Activated gamma-delta T cell treated with Interleukin-2 at 50 U/mL for 16 hours (primary cell): ENCODE measurements around the gene C2orf76.
A peak's percentile ranks its signal among the peaks of the same experiment; 100 is the strongest.
"Not testable (repeated sequence)": the region's sequence is repeated elsewhere in the genome, so short reads cannot be mapped to it uniquely, and the experiment has no call there.

Source experiments
- DNase-seq: peaks from one replicate; pipeline ENCODE4 v3.0.0-alpha.2; 2020

The C2orf76 gene

DNA sequence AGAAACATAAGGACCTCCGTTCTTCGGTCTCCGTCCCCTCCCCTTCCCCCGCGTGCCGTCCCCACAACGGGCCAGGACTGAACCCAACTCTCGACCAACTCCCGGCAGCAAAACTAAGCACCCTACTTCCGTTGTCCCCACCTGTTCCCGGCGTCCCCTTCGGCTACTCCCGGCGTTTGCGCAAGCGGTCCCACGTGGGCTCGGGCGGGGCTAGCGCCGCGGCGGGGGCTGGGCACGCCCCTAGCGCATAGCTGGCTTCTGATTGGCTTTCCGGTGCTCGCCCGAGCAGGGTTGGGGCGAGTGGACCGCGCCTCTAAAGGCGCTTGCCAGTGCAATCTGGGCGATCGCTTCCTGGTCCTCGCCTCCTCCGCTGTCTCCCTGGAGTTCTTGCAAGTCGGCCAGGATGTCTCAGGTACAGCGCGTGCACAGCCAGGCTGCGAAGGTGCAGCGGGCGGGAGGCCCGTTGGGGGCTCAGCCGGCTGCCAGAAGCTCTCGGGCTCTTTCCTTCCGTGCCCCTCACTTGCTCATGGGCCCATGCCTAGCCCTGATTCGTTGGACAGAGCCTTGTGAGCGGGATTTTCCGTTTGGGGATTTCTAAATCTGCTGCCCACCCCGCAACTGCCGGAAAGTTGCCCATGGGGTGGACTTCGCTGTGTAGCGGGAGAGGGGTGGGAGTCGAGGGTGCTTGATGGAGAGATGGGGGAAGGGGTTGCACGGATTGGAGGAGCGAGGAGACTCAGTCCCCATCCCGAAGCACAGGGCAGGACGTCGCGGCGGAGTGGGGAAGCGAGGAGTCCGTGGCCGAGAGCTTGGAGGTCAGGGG is at the start of gene C2orf76, which contains the start of gene DBI:
Gene C2orf76 (minus strand): TSS at position 186 of the 823 bp plus-strand sequence. CDS start 26,875 bp downstream, outside the sequence.
Gene DBI (plus strand): TSS at position 329 of the 823 bp plus-strand sequence. CDS start 75 bp downstream, at position 404.
- DNase-seq: peak; percentile 89

DNA sequence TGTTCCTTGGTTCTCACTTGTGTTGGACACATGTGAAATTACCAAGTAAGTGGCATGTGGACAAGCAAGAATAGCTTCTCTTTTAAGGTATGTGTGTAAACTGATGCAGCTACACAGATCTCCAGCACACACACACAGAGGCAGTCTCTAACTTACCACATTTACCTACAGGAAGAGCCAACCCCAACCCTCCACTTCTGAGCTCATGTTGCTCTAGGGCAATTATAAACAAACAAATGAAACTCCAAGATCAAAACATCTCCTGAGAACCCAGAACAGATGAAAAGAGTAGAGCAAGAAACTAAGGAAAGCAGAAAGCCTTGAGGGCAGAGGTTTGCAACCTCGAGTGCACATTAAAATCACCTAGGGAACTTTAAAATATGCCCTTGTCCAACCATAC is 49.0 kb upstream of the C2orf76 start:
- DNase-seq: no peak

DNA sequence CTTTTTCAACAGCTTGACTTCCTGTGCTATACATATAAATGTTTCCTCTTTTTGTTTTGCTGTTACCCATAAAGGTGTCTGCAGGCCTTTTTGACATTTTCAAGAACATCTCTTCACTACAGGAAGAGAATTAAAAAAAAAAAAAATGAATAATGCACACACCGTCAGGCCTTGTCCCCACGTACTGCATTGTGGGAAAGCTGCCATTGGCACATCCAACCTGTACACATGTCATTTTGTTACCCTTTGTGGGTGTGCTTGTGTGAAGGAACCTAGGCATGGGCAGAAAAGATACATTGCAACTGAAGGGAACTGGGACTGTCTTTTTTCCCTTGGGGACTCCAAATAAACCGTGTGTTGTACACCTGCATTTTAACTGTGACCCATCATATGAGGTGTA is 48.3 kb upstream of the C2orf76 start:
- DNase-seq: no peak

DNA sequence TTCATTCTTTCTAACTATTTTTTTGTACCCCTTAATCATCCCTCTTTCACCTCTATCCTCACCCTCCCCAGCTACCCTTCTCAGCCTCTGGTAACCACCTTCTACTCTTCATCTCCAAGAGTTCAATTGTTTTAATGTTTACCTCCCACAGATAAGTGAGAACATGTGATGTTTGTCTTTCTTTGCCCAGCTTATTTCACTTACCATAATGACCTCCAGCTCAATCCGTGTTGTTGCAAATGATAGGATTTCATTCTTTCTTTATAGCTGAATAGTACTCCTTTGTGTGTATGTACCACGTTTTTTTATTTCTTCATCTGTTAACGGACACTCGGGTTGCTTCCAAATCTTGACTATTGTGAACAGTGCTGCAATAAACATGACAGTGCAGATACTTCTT is 42.9 kb upstream of the C2orf76 start:
- DNase-seq: no peak

DNA sequence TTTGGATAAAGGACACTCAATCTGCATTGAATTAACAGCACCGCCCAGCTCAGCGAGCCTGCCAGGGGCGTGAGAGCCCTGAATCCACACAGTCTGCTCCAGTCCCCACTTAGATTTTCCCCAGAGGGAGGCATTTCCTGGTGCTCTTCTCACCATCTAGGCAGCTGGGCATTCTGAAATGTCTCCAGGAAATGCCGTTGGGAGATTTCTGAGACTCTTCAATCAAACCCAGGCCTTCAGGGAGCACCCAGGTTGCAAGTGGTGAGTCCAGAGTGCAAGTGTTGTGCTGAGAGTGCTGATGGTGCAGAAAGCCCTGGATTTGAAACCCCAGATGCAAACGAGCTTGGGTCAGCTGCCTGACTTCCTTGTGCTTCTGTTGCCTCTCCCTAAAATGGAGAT is 41.6 kb upstream of the C2orf76 start:
- DNase-seq: no peak

DNA sequence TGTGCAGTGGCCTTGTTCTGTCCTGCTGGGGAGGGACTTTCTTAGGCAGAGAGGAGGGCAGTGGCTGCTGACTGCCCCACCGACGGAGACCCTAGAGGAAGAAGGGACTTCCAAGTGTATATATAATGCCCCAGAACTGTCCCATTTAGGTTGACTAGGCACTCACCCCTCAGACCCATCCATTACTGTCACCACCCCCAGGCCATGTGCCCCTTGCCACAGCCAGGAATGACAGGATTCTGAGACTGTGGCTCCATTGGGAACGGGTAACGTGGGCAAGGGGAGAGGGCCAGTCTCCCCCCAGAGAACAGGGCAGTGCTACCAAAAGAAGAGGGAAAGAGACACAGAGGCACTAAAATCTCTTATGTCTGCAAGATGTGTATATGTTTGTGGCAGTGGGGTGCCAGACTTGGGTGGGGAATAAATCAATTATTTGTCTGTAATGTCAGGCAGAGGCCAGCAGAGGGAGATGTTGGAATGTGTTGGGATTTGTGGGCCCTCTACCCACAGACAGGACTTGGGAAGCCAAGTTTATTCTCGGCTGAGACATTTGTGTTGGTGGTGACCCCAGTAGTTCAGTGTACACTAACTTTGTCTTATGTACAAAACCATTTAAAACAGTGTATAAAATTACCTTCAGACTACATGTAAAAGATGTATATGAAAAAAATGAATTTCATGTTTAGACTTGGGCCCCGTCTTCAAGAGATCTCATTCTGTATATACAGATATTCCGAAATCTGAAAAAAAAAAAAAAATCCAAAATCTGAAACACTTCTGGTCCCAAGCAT is 41.0 kb upstream of the C2orf76 start:
- peak; percentile 46 for DNase-seq

DNA sequence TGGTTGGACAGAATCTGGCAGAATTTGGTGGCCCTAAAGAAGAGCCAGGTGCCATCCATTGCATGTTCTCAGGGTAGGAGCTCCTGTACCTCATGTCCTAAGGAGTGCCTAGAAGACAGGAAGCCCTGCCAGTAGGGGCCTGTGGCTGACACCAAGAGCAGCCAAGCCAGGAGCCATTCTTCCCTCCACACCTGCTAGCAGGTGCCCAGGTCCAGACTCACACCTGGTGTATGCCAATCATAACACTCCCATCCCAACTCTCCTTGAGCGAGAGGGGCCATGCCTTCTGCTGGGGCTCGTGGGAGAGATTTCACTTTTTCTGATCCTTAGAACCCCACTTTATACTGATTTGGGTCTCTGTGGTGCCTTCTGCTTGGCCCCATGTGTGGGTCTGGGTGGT is 38.5 kb upstream of the C2orf76 start:
- no peak for DNase-seq

DNA sequence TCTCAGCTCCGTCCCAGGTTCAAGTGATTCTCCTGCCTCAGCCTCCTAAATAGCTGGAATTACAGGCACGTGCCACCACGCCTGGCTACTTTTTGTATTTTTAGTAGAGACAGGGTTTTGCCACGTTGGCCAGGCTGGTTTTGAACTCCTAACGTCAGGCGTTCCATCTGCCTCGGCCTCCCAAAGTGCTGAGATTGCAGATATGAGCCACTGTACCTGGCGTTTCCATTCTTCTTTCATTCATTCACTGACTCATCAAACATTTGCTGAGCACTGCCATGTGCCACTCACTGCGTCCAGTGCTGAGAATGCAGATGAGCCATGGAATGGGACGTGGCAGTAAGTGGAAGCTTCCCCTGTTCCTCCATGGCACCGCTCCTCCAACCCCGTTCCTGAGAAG is 37.0 kb upstream of the C2orf76 start:
- DNase-seq: not testable (repeated sequence)

DNA sequence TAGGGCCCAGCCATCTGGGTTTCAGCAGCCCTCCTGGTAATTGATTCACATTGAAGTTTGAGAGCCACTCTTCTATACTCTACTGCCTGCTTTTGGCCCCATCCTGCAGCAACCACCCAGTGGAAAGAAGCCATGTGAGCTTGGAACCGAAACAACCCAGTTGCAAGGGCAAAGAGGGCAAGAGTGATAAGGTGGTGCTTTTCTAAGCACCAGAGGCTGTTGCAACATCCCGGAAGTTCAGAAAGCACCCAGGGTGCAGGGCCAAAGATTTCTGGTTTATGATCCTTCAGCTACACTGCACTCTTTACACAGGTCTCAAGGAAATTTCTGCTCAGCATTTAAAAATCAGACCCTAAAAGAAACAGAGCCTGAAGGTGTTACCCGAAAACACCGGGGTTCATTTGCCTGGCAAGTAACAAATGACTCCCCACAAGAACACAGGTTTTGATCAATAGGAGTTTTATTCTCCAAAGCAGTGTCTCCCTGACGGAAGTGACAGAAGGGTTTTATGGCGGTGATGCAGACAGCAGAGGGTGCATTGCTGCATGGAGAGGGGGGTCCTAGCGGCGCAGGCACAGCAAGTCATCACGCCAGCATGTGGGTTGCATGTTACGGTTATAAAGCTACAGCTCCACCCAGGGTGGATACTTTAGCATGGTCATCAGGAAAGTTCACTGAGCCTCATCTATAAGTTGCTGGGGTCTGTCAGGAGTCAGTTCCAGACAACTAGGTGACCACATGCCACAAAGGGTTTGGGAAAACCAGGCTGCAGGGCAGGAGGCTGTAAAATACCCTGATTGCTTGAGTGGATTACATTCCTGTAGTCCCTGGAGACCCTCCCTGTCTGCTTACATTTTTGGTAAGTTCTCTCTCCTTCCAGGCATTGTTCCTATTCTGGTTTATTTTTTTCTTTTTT is 36.3 kb upstream of the C2orf76 start:
- no peak for DNase-seq

DNA sequence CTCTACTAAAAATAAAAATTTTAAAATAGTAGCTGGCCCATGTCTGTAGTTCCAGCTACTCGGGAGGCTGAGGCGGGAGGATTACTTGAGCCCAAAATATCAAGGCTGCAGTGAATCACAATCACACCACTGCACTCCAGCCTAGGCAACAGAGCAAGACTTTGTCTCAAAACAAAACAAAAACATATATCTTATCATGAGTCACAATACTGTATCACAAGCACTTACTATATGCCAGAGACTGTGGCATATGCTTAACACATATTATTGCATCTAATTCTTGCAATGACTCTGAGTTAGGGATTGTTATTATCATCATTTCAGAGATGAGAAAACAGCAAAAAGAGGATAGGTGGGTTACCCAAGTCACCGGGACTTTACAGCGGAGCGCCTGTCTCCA is 35.5 kb upstream of the C2orf76 start:
- DNase-seq: no peak

DNA sequence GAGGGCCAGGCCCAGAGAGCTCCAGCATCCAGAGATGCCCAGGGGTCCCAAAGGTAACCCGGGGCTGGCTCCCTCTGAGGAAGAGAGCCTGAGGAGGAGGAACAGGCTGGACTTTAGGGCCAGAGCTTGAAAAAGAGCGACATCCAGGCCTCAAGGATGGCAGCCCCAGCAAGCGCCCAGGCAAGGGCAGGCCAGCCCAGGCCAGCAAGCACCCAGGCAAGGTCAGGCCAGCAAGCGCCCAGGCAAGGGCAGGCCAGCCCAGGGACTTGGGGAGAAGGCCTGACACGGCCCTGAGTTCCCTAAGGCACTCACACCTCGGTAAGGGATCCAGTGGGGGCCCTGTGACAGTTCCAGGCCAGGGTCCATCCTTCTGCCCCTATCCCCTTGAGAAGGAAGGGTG is 30.6 kb upstream of the C2orf76 start:
- DNase-seq: no peak

DNA sequence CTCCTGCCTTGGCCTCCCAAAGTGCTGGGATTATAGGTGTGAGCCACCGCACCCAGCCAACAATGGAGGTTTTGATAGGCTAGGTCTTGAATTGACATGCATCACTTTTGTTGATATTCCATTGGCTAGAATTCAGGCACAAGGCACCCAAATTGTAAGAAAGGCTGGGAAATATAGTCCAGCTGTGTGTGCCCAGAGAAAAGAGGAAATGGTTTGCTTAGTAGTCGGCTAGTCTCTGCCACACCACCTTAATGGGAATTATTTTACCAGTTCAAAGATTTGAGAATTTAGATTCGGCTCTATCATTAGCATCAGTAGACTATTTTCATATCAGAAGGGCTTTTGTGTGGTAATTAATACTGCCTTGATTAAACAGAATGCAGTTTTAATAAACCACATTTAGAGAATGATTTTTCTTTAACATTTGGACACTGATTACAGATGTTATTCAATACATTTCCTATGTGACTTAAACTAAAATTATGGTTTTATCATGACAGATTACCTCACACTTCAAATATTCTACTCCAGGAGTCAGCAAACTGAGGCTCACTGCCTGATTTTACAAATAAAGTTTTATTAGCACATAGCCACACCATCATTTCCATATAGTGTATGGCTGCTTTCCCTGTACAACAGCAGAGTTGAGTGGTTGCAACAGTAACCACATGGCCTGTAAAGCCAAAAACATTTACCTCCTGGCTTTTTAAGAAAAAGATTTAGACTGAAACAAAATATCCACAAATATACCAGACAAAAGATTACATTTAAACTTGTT is 27.5 kb upstream of the C2orf76 start:
- no peak for DNase-seq

DNA sequence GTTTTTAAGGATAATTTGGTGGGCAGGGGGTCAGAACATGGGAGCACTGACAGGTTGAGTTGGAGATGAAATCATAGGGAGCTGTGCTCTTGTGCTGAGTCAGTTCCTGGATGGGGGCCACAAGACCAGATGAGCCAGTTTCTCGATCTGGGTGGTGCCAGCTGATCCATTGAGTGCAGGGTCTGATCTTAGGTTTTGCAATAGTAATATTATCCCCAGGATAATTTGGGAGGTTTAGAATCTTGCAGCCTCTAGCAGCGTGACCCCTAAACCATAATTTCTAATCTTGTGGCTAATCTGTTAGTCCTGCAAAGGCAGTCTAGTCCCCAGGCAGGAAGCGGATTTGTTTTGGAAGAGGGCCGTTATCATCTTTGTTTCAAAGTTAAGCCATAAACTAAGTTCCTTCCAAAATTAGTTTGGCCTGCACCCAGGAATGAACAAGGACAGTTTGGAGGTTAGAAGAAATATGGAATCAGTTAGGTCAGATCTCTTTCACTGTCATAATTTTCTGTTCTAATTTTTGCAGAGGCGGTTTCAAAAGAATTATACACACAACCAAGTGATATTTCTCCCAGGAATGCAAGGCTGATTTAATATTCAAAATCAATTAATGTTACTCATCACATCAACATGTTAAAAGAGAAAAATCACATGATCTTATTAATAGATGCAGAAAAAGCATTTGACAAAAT is 23.1 kb upstream of the C2orf76 start:
- DNase-seq: no peak

DNA sequence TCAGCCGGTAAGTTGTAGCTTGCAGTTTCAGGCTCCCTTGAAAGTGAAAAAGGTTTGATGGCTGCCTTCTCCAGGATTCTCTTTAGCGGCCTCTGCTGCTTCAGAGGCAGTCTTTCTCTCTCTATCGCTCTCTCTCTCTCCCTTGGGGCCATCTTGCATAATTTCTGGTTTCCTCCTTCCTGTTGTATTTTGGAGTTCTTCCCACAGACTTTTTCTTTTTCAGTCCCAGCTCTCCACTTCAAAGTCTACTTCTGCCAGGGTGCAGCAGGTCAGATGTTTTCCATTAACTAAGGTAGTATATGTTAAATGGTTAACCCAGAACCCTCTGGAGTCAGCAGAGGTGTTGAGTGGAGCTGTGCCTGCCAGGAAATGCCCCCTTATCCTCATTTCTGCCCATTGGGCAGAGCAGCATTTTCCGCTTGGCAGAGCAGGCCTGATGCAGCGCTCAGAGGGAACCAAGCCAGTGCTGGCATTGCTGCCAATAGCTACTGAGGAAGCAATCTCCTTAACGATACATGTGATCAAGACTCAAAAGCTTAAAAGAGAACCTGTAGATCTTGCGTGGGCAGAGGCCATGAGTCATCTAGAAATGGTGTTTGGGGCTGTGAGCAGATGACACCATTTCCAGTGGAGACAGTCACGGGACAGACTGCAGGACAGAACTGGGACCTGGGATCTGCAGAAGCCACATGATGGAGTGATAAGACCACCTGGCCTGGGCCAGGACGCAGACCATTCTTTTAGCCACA is 20.9 kb upstream of the C2orf76 start:
- DNase-seq: no peak

DNA sequence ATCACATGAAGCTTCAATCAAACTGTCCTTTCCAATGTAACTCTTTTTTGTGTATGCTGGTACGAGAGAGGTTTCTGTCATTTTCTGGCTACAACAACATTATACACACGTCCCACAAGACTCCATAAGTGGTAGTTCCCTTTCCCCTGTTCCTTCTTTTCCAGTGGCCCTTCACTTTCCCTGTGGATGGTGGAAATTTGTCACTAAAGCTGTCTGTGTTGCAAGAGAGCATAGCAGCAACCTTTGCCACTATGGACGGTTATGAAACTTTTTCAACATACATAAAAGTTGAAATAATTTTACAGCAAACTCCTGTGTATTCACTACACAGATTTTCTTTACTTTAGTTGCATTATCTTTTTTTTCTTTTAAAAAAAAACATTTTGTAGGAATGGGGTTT is 18.8 kb upstream of the C2orf76 start:
- no peak for DNase-seq

DNA sequence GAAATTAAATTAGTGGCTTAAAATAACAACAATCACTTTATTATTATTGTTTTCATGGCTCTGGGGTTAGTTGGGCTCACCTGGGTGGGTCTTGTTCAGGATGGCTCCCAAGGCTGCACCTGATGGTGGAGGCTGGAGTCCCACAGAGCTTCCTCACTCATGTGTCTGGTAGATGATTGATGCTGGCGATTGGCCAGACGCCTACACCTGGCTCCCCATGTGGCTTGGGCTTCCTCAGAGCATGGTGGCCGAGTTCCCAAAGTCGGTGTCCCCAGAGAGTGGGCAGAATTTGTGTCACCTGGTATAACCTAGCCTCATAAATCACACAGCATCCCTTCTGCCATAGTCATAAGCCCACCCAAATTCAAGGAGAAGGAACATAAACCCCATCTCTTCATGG is 18.3 kb upstream of the C2orf76 start:
- DNase-seq: no peak

DNA sequence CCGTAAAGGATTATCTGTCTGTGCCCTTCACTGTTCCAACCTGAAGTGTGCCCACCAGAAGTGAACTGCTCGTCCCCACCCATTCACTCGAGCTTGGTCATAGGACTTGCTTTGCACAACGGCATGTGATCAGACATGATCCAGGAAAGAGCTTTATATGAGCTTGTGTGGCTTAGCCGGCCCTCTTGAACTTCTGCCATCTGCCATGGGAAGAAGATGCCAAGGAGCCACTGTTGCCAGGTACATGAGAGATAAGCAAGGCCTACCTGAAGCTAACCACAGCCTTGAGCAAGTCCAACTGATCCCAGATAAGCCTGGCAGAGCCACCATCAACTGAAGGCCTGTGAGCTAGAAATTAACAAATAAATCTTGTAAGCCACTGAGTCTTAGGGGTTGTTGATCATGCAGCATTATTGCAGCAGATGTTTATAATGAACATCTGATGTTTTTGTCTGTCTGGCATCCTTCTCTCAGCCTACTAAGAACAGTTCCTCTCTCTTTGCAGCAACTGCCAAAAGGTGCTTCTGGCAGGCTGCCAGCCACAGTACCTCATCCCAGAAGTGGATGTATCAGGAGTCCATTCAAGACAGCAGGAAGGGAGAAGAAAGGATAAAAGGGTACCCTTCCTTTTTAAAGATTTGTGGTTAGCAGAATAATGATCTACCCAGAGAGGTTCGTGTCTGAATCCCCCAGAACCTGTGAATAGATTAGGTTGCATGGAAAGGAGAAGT is 16.9 kb upstream of the C2orf76 start:
- DNase-seq: no peak

DNA sequence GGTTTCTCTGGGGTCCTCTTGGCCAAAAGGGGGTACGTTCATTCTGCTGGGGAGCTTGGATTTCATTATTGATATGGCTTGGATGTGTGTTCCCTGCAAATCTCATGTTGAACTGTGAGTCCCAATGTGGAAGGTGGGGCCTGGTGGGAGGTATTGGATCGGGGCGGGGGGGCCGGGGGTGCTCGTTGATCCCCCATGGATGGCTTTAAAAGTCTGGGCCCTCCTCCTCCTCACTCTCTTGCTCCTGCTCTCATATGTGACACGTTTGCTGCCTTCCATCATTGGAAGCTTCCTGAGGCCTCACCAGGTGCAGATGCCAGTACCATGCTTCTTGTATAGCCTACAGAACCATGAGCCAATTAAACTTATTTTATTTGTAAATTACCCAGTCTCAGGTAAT is 11.9 kb upstream of the C2orf76 start:
- DNase-seq: no peak

DNA sequence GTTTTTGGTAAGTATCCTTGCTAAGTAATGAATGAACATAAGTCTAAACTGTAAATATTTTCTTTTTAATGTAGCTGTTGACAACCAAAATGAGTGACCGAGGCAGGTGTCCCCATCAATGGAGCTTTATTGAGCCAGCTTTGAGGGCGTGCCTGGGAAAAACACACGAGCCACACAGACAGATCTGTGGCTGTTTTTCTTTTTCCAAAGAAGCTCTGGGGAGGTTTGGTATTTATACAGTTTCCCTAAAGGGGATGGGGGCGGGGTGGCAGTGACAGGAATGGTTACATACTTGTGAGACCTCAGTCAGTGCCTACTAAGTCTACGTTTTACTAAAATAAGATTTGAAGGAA is 11.3 kb upstream of the C2orf76 start:
- DNase-seq: no peak

DNA sequence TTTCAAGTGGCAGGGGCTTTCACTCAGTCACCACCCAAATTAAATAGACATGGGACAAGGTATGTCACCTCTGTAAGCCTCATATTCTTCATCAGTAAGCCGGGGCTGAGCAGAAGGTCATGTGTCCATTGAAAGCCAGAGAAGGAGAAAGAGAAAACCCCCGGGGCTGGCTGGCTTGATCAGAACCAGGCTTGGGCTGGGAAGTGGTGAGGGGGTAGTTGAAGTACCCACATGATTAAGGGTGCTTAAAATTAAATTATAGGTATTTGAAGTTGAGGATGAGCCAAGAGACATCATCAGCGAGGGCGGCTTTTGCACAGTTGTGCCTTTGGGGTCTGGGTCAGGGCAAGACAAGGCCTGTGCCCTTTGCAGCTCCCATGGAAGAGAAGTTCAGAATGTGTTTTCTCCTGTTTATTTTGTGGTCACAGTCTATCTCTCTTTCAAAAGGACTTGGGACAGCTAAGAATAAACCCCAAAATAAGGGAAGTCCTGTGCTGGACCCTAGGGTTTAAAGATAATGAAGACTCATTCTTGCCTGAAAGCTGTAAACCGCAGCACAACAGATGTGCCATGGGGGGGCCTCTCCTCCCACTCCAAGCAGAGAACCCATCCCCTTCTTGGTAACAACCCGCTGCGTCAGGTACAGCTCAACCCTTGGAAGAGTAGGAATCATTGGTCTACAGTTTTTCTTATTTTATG is 10.8 kb upstream of the C2orf76 start:
- no peak for DNase-seq
